Measurements from ENCODE around the gene OLFML3. TPM values are rescaled to one million over a fixed set of nuclear protein-coding genes. Genes with fewer than 3 reads are reported as not detected.

The OLFML3 gene, protein sequence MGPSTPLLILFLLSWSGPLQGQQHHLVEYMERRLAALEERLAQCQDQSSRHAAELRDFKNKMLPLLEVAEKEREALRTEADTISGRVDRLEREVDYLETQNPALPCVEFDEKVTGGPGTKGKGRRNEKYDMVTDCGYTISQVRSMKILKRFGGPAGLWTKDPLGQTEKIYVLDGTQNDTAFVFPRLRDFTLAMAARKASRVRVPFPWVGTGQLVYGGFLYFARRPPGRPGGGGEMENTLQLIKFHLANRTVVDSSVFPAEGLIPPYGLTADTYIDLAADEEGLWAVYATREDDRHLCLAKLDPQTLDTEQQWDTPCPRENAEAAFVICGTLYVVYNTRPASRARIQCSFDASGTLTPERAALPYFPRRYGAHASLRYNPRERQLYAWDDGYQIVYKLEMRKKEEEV
- total RNA-seq = 4.9 and 53.6 TPM in 2 replicates

GRCh38 chr1:113978863-113979702 is at the start of gene OLFML3:
Gene OLFML3, plus strand, starts transcription at chr1:113979474. Its CDS starts 43 bp downstream, at chr1:113979517.

Other genes with a start within 250 kb of the OLFML3 start
- gene PHTF1, start 220.0 kb upstream of the OLFML3 start, total RNA-seq = 21.8 and 23.3 TPM in 2 replicates
- gene RSBN1, start 167.0 kb upstream of the OLFML3 start, total RNA-seq = 6.5 and 12.7 TPM in 2 replicates
- gene PTPN22, start 107.8 kb upstream of the OLFML3 start, total RNA-seq = 0.33 and 0.76 TPM in 2 replicates
- gene BCL2L15, start 91.9 kb upstream of the OLFML3 start, total RNA-seq = 0.76 TPM in 1 of 2 replicates, not detected in the other
- 14.3 and 15.3 TPM in 2 replicates for gene AP4B1, start 74.7 kb upstream of the OLFML3 start, total RNA-seq
- 6.3 and 11.7 TPM in 2 replicates for gene DCLRE1B, start 74.1 kb upstream of the OLFML3 start, total RNA-seq
- gene HIPK1, start 50.1 kb upstream of the OLFML3 start, total RNA-seq = 23.8 and 26.2 TPM in 2 replicates
- 0.13 TPM in 1 of 2 replicates, not detected in the other for gene SYT6, start 174.4 kb downstream of the OLFML3 start, total RNA-seq

Data from mesangial cell (primary cell).